Caco-2 (cell line): ENCODE results near the gene TICAM1. TPM values are rescaled to one million over a fixed set of nuclear protein-coding genes. Genes with fewer than 3 reads are reported as not detected.
"Not testable (repeated sequence)": the region's sequence is repeated elsewhere in the genome, so short reads cannot be mapped to it uniquely, and the experiment has no call there.

Experiments
- BruUV-seq: library from RNA; stranded (reverse); fragments of 400-500 nt; replicated peaks from 2 replicates; lab custom pipeline; 2021; lab: Mats Ljungman, UMichigan
- CTCF ChIA-PET: fragments of 300-600 bp; sonication (Branson Sonifier 250); formaldehyde crosslinking; loops from one replicate; lab custom pipeline; 2022; ENCODE audit warnings: antibody characterized with exemption; lab: Charles Lee
- POLR2A ChIA-PET: fragments of 300-600 bp; sonication (Branson Sonifier 250); formaldehyde crosslinking; loops from one replicate; lab custom pipeline; 2022; ENCODE audit warnings: antibody characterized with exemption; lab: Charles Lee
- DNase-seq, 2 experiments: peaks; one replicate each; pipeline versions ENCODE4 v3.0.0 to v3.0.0-alpha.2; 2020 to 2022
- H3K27me3 ChIP-seq: replicated peaks from 2 replicates; pipeline ENCODE4 v1.6.0; 2011; ENCODE audit warnings: low read length; ENCODE audit not compliant: control insufficient read depth, insufficient read depth
- H3K36me3 ChIP-seq: 2 replicates; pipeline ENCODE4 v1.5.1; 2011; ENCODE audit warnings: low read length; ENCODE audit not compliant: control insufficient read depth, insufficient read depth
- H3K4me1 ChIP-seq: fragments of 250-450 bp; sonication (Bioruptor Pico); 2 replicates; pipeline ENCODE4 v1.5.1; 2020; ENCODE audit warnings: mild to moderate bottlenecking
- H3K4me3 ChIP-seq: 2 replicates; pipeline ENCODE4 v1.5.1; 2011; ENCODE audit warnings: low read depth, mild to moderate bottlenecking, control low read depth, low read length
- H3K9me3 ChIP-seq: fragments of 250-450 bp; sonication (Bioruptor Pico); 2 replicates; pipeline ENCODE4 v1.5.1; 2020; ENCODE audit warnings: mild to moderate bottlenecking, moderate library complexity
- H3K27ac Mint-ChIP-seq: one replicate; pipeline ENCODE4 v1.8.0; 2022; ENCODE audit warnings: mixed read lengths; ENCODE audit not compliant: unreplicated experiment
- H3K27me3 Mint-ChIP-seq: one replicate; pipeline ENCODE4 v1.8.0; 2022; ENCODE audit warnings: mixed read lengths; ENCODE audit not compliant: insufficient read depth, unreplicated experiment
- H3K36me3 Mint-ChIP-seq: one replicate; pipeline ENCODE4 v1.8.0; 2022; ENCODE audit warnings: mild to moderate bottlenecking, mixed read lengths; ENCODE audit not compliant: insufficient read depth, unreplicated experiment
- H3K4me1 Mint-ChIP-seq: one replicate; pipeline ENCODE4 v1.8.0; 2022; ENCODE audit warnings: low read depth, mixed read lengths; ENCODE audit not compliant: unreplicated experiment
- H3K4me3 Mint-ChIP-seq: one replicate; pipeline ENCODE4 v1.8.0; 2022; ENCODE audit warnings: mild to moderate bottlenecking, moderate library complexity, mixed read lengths; ENCODE audit not compliant: unreplicated experiment
- H3K9me3 Mint-ChIP-seq: one replicate; pipeline ENCODE4 v1.8.0; 2022; ENCODE audit warnings: mixed read lengths; ENCODE audit not compliant: unreplicated experiment
- CTCF ChIP-seq, 2 experiments: fragments of 200-600 bp in 1 of 2; IDR thresholded peaks; 1 replicate in 1 of 2; 2 replicates in 1 of 2; pipeline versions ENCODE4 v1.5.1 to v1.8.0; 2011 to 2022; ENCODE audit warnings: antibody characterized with exemption in 1 of 2, control low read depth in 1 of 2, inconsistent platforms in 1 of 2, low read depth in 1 of 2, low read length in 1 of 2, mild to moderate bottlenecking in 1 of 2, moderate library complexity in 1 of 2; ENCODE audit not compliant: insufficient read depth in 1 of 2, severe bottlenecking in 1 of 2, unreplicated experiment in 1 of 2
- intact Hi-C: fragments of 100-400 bp; cut with micrococcal nuclease; formaldehyde crosslinking; loops from one replicate; pipeline ENCODE4 v1.10.0; 2022; ENCODE audit not compliant: unreplicated experiment
- total RNA-seq: library from RNA; stranded (reverse); gene quantifications from 2 replicates; pipeline ENCODE4 v1.2.3, GENCODE V29; 2022

TICAM1 gene
- total RNA-seq, 1 experiment from 2014 or later, result 6.0 TPM

GRCh38 chr19:4866595-4867424, 35.3 kb upstream of the TICAM1 start:
- H3K4me3 Mint-ChIP-seq, result peak overlapping the region; percentile 74
- no peaks in the 10 kb centered on the region for H3K9me3 ChIP-seq
- no peaks in the 10 kb centered on the region for H3K27me3 Mint-ChIP-seq
- peak overlapping the region; percentile 39 for H3K27ac Mint-ChIP-seq
- peaks cover 8% of the 10 kb centered on the region for H3K4me1 ChIP-seq
- peaks cover 12% of the 10 kb centered on the region for H3K36me3 Mint-ChIP-seq
- peak in 1 of 2 experiments; percentile 46 for DNase-seq
- H3K36me3 ChIP-seq, result no peaks in the 10 kb centered on the region; the same call in 1 of the 2 replicates
- H3K27me3 ChIP-seq, result no peaks in the 10 kb centered on the region
- TF ChIP-seq CTCF (IDR thresholded peaks at IDR 0.05; ENCODE audit: insufficient read depth in 1 of 2, low read depth in 1 of 2, low read length in 1 of 2, severe bottlenecking in 1 of 2, unreplicated experiment in 1 of 2), result no peak
- BruUV-seq, result TSS peak; percentile 75
- peaks cover 6% of the 10 kb centered on the region for H3K4me1 Mint-ChIP-seq
- H3K4me3 ChIP-seq, result peak overlapping the region; percentile 89
- ChIA-PET CTCF (interaction anchor here (0.5 to 2.3 kb wide), 7 partner anchors 15 to 165 kb away, joined by 3 to 10 read pairs (median 4); partner anchors contain the start of gene FEM1A), POLR2A (interaction anchor here (0.6 kb wide), 1 partner anchor 73 kb away, joined by 3 read pairs; no protein-coding TSS in a partner anchor)
- H3K9me3 Mint-ChIP-seq, result no peaks in the 10 kb centered on the region
- intact Hi-C loops, result no loop called here

- Histone ChIP-seq H3K9me3 (no peaks in the 10 kb centered on the region), H3K4me3 (peak overlapping the region; percentile 9; the same call in 1 of the 2 replicates), H3K36me3 (peaks cover 7% of the 10 kb centered on the region), H3K4me1 (peaks cover 12% of the 10 kb centered on the region), H3K27me3 (no peaks in the 10 kb centered on the region)
- ChIA-PET CTCF (interaction anchor here (1.1 kb wide), 2 partner anchors 9 to 51 kb away, joined by 4 to 6 read pairs; no protein-coding TSS in a partner anchor), POLR2A (interaction anchor here (0.7 to 0.9 kb wide), 3 partner anchors 8 to 108 kb away, joined by 3 to 4 read pairs (median 3); partner anchors contain the start of genes FEM1A and KDM4B)
- peak; percentile 85 to 92 for DNase-seq
- Mint-ChIP-seq H3K36me3 (peaks cover 24% of the 10 kb centered on the region), H3K27me3 (no peaks in the 10 kb centered on the region), H3K9me3 (no peaks in the 10 kb centered on the region), H3K4me3 (no peak overlapping the region), H3K4me1 (no peaks in the 10 kb centered on the region), H3K27ac (peak overlapping the region; percentile 51)
- BruUV-seq, result no TSS peak
- no peak for TF ChIP-seq CTCF (IDR thresholded peaks at IDR 0.05; ENCODE audit: insufficient read depth in 1 of 2, low read depth in 1 of 2, low read length in 1 of 2, severe bottlenecking in 1 of 2, unreplicated experiment in 1 of 2)
- intact Hi-C loops, result loop anchor here (2.0 kb wide), 1 partner anchor 52 kb away; no protein-coding TSS in a partner anchor
Measured at GRCh38 chr19:4861147-4861546, 29.6 kb upstream of the TICAM1 start.

GRCh38 chr19:4859697-4860096, 28.2 kb upstream of the TICAM1 start:
- Histone ChIP-seq H3K27me3 (no peaks in the 10 kb centered on the region), H3K9me3 (no peaks in the 10 kb centered on the region), H3K36me3 (peaks cover 7% of the 10 kb centered on the region), H3K4me3 (no peak overlapping the region), H3K4me1 (peaks cover 11% of the 10 kb centered on the region)
- H3K27me3 Mint-ChIP-seq, result no peaks in the 10 kb centered on the region
- BruUV-seq, result no TSS peak
- no peaks in the 10 kb centered on the region for H3K9me3 Mint-ChIP-seq
- ChIA-PET POLR2A (no interaction called here), CTCF (no interaction called here)
- intact Hi-C loops, result loop anchor here (2.0 kb wide), 1 partner anchor 51 kb away; no protein-coding TSS in a partner anchor
- DNase-seq, result no peak
- no peak overlapping the region for H3K4me3 Mint-ChIP-seq
- no peaks in the 10 kb centered on the region for H3K4me1 Mint-ChIP-seq
- H3K36me3 Mint-ChIP-seq, result peaks cover 24% of the 10 kb centered on the region
- TF ChIP-seq CTCF (IDR thresholded peaks at IDR 0.05; ENCODE audit: insufficient read depth in 1 of 2, low read depth in 1 of 2, low read length in 1 of 2, severe bottlenecking in 1 of 2, unreplicated experiment in 1 of 2), result no peak
- no peak overlapping the region for H3K27ac Mint-ChIP-seq

- H3K36me3 Mint-ChIP-seq, result peaks cover 49% of the 10 kb centered on the region
- intact Hi-C loops, H3K4me1 ChIP-seq, POLR2A ChIA-PET, H3K36me3 ChIP-seq, H3K9me3 ChIP-seq, H3K27me3 Mint-ChIP-seq, H3K27me3 ChIP-seq, DNase-seq, H3K4me1 Mint-ChIP-seq, H3K4me3 ChIP-seq, H3K9me3 Mint-ChIP-seq, H3K4me3 Mint-ChIP-seq, H3K27ac Mint-ChIP-seq, CTCF ChIA-PET, BruUV-seq: not testable (repeated sequence)
Measured at GRCh38 chr19:4856468-4856867, 25.0 kb upstream of the TICAM1 start.
